ENCODE measurements around the gene GGACT.

DNA sequence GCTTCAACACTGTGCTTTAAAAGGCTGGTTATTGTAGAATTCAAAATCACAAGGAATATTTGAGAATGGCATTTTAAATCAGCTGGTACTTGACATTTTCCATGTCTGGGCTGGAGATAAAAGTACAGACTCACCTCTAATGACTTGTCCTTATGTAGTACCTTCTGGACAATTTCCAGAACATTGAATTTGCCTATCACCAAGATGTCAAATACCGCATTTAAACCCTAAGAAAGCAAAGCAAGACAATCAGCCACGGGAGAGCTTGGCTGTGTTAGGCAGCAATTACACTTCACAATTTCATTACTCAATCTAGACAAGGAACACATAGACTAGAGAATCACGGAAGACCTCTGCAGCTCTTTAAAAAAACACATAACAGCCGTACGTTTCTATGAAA, 49.2 kb upstream of the GGACT start:
- no peak for TF ChIP-seq POLR2A (IDR thresholded peaks at IDR 0.05)
- TF ChIP-seq POLR2AphosphoS5 (IDR thresholded peaks at IDR 0.05): no peak
